ENCODE data around the gene BDH1. TPM values are rescaled to one million over a fixed set of nuclear protein-coding genes. Genes with fewer than 3 reads are reported as not detected.
"Not testable (repeated sequence)": the region's sequence is repeated elsewhere in the genome, so short reads cannot be mapped to it uniquely, and the experiment has no call there.

The BDH1 gene
- total RNA-seq, 1 donor from 2014 or later: 9.8 TPM

DNA sequence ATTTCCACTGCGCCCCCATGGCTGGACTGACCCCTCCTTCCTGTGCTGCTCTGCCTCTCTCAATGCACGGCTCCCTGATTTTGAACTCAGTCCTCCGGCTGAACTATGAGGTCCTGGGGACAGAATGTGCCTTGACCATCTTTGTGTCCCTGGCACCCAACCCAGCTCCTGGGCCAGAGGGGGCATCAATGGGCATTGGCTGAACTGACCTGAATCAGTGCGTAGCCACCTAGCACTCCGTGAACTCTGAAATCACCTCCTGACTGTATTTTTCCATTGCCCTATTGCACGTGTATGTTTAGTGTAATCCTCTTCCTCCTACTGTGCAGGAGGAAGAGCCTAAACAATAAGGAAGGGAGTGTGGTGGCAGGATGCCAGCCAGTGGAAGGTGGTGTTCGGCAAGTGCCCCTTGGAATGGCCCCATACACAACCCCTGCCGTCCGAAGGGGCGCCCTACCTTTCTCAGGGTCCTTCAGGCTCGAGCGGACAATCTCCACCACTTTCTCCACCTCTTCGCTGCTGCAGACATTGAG is 33.5 kb downstream of the BDH1 start:
- no peak for FAIRE-seq

DNA sequence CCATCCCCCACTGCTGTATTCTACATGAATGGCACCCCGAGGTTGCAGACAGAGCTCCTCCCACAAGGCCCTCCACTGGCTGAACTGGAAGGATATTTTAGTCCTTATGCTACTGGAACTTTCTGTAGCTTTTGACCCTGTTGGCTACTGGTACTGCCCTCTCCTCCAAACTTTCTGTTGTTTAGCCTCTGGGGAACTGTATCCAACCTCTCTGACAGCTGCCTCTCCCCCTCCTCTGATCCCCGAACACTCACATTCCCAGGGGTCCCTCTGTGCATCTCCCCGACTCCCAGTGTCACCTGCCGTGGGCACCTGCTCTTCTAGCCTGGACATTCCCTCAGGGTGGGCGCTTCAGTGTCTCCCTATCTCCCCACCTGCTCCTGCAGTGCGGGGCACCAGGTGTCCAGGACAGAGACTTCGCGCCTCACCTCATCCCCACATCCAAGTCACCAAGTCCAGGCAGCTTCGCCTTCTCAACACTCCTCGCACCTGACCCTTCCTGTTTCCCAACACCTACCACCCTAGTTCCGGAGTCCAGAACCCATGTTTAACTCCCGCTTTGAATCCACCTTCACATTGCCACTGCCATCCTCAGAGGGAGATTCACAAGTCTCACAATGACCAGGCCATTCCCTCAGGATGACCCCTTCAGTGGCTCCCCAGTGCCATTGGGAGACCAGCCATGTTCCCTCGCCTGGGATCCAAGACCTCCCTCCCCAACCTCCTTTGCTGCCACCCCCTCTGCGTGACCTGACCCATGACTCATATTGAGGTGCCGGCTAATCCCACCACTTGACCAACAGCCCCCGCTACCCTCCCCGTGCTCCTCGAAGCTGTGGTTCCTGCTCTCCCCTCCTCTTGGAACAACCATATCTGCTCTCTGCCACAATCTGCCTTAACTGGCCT is 34.2 kb downstream of the BDH1 start:
- DNase-seq (ENCODE audit: low spot score in 2 of 2) (no peak), FAIRE-seq (no peak)

More for the DNA sequence above, 33.5 kb downstream of the BDH1 start:
- no peak for DNase-seq (ENCODE audit: low spot score in 2 of 2)

DNA sequence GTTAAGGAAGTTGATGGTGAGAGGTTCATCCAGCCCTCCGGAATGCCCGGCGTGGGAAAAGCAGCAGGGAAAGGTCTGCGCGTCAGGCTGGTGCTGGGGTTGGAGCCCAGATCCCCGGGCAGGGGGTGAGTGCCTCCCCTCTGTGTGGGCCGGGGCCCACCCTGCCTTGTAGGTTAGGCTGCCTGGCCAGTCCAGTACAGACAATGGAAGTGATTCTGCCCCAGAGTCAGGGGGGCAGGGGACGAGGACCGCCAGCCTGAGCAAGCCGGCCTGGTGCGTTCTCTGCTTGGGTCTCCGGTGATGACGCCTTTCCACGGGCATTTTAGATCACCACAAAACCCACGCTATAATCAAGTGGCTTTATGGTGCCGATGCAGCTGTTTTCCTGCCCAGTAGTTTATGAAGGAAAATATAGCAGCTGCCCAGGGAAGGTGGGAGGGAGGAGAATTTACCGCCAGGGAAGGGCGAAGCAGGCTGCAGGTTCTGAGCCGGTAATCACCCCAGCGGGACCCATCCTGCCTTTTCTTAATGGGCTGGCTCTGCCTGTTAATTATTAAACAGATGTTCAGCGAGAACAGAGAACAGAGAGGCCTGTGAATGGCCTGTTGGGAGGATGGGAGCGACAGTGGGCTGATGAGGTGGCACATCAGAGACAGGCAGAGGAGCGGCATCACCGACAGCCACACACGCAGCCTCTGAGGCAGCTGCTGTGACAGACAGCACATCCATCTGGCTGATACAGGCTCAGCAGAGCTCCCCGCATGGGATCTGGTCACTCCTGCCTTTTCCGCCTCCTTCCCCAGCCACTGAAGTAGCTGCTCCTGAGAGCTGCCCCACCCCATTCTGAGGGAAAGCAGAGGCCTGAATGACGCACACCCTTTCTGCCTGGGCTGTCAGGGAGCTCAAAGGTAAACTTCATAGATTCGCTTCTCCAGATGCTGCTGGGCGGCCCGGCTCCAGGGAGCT is 35.2 kb downstream of the BDH1 start:
- FAIRE-seq (no peak), DNase-seq (ENCODE audit: low spot score in 2 of 2) (peak in 1 of 2 donors; percentile 79)

DNA sequence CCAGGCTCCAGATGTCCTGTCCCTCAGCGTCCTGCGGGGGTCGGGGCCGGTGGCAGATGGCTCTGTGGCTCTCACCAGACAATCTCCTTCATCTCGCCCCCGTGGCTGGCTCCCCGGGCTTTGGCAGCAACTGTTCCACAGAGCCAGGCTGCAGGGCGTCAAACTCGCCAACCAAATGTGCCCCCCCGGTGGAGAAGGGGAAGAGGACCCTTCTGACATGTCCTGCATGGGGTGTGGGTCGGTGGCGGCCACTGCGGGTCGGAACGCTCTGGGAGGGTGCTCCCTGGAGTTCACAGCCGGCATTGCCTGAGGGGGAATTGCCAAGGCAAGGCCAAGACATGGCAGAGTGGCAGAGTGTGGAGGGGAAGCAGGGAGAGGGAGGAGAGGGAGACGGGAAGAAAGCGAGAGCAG is 36.0 kb downstream of the BDH1 start:
- FAIRE-seq (no peak), DNase-seq (ENCODE audit: low spot score in 2 of 2) (no peak)

DNA sequence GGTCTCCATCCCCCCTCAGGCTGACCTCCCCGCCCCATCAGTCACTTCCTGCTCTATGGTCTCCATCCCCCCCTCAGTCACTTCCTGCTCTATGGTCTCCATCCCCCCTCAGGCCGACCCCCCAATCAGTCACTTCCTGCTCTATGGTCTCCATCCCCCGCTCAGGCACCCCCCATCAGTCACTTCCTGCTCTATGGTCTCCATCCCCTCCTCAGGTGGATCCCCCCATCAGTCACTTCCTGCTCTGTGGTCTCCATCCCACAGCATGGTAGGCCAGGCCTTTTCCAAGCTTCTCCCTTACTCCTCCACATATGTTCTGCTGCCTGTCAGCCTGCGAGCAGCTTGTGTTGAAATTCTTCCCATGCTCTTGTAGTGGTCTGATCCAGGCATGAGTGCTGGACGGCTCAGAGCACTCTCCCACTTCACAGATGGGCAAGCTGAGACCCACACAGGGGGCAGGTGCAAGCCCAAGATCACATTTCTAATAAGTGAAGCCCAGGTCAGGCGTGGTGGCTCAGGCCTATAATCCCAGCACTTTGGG is 36.8 kb downstream of the BDH1 start:
- no peak for DNase-seq (ENCODE audit: low spot score in 2 of 2)
- no peak for FAIRE-seq

DNA sequence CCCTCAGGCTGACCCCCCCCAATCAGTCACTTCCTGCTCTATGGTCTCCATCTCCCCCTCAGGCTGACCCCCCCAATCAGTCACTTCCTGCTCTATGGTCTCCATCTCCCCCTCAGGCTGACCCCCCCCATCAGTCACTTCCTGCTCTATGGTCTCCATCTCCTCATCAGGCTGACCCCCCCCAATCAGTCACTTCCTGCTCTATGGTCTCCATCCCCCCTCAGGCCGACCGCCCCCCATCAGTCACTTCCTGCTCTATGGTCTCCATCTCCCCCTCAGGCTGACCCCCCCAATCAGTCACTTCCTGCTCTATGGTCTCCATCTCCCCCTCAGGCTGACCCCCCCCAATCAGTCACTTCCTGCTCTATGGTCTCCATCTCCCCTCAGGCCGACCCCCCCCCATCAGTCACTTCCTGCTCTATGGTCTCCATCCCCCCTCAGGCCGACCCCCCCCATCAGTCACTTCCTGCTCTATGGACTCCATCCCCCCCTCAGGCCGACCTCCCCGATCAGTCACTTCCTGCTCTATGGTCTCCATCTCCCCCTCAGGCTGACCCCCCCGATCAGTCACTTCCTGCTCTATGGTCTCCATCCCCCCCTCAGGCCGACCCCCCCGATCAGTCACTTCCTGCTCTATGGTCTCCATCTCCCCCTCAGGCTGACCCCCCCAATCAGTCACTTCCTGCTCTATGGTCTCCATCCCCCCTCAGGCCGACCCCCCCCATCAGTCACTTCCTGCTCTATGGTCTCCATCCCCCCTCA is 37.7 kb downstream of the BDH1 start:
- DNase-seq (ENCODE audit: low spot score in 2 of 2); FAIRE-seq: not testable (repeated sequence)

DNA sequence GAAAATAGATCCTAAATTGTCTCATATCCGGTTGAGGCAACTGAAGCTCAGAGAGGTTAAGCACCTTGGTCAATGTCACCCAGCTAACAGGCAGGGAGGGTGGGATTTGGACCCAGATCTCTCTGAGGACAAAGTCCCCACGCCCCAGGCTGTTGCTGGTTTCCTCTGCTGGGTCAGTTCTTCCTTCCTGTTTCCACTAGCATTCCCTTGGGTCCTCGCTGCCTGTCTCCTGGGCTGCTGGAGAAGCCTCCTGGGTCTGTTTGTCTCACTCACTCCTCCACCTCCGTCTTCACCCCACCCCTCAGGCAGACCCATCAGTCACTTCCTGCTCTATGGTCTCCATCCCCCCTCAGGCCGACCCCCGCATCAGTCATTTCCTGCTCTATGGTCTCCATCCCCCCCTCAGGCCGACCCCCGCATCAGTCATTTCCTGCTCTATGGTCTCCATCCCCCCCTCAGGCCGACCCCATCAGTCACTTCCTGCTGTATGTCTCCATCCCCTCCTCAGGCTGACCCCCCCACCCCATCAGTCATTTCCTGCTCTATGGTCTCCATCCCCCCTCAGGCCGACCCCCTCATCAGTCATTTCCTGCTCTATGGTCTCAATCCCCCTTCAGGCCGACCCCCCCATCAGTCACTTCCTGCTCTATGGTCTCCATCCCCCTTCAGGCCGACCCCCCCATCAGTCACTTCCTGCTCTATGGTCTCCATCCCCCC is 38.7 kb downstream of the BDH1 start:
- not testable (repeated sequence) for DNase-seq (ENCODE audit: low spot score in 2 of 2); FAIRE-seq

DNA sequence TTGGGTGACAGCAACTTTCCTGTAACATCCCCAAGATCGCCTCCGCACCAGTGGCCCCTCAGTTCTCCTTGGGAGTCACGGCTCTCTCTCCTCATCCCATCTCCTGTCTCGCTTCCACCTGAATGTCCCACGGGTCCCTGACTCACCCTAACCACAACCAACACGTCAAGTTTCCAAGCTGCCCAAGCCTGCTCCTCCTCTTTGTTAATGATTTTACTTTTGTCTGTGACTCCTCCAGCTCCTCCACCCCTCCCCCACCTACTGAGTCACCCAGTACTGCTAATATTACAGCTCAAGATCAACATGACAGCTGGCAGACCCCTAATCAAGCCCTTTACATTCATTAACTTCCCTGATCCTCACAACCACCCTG is 39.3 kb downstream of the BDH1 start:
- FAIRE-seq (no peak), DNase-seq (ENCODE audit: low spot score in 2 of 2) (no peak)

DNA sequence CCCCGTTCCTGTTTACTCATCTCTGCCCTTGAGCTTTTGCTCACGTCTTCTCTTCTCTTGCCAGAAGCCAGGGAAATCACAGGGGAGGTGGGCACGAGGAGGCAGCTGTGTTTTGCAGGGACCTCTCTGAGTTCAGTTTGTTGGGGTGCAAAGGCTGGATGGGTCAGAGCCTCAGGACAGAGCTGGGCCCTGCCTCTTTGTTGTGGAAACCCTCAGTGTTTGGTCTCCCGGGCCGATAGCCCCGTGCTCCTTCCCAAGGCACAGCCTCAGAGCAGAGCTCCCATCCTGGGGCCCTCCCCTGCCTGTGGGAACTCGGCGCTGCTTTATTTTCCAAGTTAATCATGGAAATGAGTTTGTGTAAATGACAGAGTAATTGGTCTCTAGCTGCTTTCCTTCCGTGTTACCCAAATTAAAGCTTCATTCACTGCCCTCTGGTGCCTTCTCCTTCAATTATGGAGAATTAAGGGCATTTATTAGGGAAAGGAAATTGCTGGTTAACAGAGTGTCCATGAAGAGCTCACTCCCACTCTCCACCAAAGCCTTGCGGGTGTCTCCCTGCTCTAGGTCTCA is 40.9 kb downstream of the BDH1 start:
- DNase-seq (ENCODE audit: low spot score in 2 of 2) (no peak), FAIRE-seq (no peak)

DNA sequence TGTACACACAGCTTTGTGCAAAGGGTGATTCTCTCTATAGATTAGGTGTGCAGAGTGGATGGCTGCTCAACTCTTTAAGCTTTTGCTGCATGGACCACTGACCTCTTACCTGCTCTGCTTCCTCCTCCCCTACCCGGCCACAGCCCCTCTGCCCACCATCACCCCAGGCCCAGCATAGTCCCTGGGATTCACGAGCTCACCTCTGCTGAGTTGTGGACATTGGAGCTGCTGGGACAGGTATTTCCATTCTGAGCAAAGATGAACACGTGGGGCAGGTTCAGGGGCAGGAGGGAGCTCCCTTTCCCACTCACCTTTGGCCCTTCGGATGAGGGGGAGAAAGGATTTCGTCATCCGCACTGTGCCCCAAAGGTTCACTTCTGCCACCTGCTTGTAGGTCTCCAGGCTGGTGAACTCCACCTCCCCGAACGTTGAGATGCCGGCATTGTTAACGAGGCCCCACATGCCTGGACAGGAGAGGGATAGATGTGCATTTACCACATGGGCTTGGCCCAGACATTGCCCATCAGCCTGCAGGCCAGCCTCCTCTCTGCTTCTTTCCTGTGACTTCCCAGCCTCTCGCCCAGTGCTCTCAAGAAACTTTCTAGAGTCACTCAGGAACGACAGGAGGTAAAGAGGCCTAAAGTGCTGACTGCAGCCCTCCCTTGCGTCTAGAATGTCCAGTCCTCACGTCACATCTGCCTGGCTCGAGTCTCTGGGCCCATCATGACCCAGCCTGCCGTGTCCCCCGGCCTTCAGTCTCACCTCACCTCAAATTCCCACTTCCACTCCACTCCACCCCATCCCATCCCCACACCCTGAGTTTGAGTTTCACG is 41.6 kb downstream of the BDH1 start:
- FAIRE-seq (no peak), DNase-seq (ENCODE audit: low spot score in 2 of 2) (no peak)

DNA sequence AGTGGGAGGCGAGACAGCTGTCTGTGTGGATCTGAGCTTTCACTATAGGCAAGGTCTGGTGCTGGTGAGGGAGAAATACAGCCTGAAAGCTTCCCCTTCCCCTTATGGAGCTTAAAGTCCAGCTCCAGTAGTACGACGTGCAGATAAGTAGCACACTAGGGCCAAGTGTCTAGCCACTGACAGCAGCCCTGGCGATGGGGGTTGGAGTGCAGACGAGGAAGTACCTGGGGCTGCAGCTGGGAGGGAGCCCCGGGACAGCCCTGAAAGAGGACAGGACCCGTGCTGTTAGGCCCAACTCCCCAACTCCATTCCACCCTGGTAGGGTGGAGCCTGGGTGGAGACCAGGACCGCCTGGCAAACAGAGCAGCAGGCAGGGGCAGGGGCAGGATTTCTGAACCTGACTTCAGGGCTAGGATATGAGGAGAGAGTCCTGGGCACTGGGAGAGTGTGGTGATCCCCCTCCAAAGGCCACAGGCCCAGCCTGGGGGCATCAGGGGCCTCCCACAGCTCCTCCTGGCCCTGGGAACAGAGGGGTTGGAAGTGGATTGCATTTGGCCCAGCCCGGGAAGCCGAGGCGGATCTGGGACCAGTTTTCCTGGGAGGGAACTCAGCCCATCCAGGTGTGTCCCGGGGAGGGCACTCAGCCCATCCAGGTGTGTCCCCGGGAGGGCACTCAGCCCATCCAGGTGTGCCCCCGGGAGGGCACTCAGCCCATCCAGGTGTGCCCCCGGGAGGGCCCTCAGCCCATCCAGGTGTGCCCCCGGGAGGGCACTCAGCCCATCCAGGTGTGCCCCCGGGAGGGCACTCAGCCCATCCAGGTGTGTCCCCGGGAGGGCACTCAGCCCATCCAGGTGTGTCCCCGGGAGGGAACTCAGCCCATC is 42.8 kb downstream of the BDH1 start:
- DNase-seq (ENCODE audit: low spot score in 2 of 2) (no peak), FAIRE-seq (no peak)

DNA sequence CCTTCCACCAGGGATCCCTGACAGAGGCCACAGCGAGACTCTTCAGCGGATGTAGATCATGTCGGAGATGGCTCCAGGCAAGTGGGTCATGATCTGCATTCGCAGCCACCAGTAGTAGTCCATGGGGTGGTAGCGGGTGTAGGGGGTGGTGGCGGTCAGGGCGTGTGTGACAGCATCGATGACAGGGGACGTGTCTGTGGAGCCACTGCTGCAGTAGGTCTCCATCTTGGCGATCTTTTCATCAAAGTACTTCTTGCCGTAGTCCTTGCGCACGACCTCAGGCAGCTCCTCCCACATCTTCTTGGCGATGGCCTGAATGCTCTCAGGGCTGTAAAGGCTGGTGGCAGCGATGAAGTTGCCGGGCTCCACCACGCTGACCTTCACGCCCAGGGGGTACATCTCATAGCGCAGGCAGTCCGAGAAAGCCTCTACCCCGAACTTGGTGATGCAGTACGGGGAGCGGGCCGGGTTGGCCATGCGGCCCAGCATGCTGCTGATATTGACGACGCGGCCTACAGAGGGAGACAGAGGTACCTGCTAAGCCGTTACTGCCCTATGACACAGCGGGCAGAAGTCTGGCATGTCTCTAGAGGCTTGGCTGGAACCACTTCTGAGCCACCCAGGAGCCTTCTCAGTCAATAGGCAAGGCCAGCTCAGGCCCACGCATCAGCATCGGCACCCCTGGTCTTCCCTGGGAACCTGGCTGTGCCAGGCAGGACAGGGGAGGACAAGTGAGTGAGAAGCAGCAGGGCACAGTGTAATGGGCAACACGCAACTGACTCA is 43.7 kb downstream of the BDH1 start:
- DNase-seq (ENCODE audit: low spot score in 2 of 2): no peak
- FAIRE-seq: no peak

DNA sequence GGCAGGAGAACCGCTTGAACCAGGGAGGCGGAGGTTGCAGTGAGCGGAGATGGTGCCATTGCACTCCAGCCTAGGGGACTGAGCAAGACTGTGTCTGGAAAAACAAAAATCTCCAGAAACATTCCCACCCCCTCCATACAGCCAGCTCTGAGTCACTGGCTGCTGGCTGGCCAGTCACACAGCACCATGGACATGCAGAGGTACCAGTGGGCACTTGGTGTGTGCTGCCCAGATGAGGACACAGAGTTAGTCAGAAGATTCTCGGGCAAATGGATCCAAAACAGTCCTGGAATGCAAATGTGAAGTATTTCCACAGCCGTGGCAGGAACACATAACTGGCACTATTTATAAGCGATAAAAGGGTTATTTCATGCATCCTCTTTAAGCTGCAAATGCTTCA is 44.6 kb downstream of the BDH1 start:
- FAIRE-seq (no peak), DNase-seq (ENCODE audit: low spot score in 2 of 2) (peak in 1 of 2 donors; percentile 49)

DNA sequence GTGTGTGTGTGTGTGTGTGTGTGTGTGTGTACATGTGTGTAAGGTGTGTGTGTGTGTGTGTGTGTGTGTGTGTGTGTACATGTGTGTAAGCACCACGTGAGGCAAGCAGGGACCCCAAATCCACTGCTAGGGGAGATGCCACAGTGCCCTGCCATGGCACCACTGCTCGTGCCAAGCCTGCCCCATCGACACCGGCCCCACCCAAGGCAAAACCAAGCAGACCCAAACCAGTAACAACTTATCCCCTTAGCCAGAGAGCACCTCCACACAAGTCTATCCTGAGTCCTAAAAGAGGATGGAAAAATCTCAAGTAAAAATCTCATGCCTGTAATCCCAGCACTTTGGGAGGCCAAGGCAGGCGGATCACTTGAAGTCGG is 45.1 kb downstream of the BDH1 start:
- no peak for DNase-seq (ENCODE audit: low spot score in 2 of 2)
- FAIRE-seq: no peak

DNA sequence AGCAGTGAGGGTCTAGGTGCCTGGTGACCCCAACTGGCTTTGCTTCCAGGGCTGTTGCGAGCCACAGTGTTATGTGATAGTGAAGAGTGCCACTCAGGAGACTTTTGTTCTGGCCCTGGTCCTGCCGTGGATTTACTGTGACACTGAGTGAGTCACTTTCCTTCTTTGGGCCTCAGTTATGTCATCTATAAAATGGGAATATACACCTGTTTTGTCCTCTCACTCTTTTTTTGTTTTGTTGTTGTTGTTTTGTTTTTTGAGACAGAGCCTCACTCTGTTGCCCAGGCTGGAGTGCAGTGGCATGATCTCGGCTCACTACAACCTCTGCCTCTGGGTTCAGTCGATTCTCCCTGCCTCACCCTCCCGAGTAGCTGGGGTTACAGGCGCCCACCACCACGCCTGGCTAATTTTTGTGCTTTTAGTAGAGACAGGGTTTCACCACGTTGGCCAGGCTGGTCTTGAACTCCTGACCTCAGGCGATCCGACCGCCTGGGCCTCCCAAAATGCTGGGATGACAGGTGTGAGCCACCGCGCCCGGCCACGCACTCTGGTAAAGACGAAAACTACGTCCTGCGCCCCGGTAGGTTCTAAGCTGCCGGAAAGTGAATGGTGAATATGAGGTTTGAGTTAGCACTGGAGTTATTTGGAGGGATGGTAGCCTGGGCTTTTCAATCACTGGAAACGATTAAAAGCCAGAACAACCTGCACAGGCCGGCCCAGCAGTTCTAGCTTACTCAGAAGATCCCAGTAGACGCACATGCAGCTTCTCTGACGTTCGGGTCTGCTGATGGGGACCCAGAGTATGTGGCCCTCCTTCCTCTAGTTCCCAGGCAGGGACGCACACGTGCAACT is 46.6 kb downstream of the BDH1 start:
- no peak for FAIRE-seq

More for the DNA sequence above, 46.6 kb downstream of the BDH1 start:
- DNase-seq (ENCODE audit: low spot score in 2 of 2): no peak
